Measurements from ENCODE around the gene MS4A3.

MS4A3 gene

GRCh38 chr11:60119710-60120109 is 63.2 kb downstream of the MS4A3 start:
- Histone ChIP-seq H3K9ac (ENCODE audit: low read depth, low read length, poor library complexity, severe bottlenecking) (no peak overlapping the region), H2AFZ (ENCODE audit: low read length) (no peak overlapping the region)

More at GRCh38 chr11:60119710-60120109, 63.2 kb downstream of the MS4A3 start:
- H3K79me2 ChIP-seq (ENCODE audit: insufficient read depth, low read length), result no peaks in the 10 kb centered on the region
- no peaks in the 10 kb centered on the region for H3K27me3 ChIP-seq (ENCODE audit: insufficient read depth, low read length, poor library complexity, severe bottlenecking)
- no peak overlapping the region for H3K4me2 ChIP-seq (ENCODE audit: low read depth, low read length, poor library complexity, severe bottlenecking)
- no peaks in the 10 kb centered on the region for H3K4me1 ChIP-seq (ENCODE audit: insufficient read depth, low read length, poor library complexity, severe bottlenecking)
- H3K9me3 ChIP-seq (ENCODE audit: insufficient read depth, low read depth, low read length), result no peaks in the 10 kb centered on the region
- no peaks in the 10 kb centered on the region for H3F3A ChIP-seq (ENCODE audit: low read depth)
- no peak for TF ChIP-seq CTCF (conservative IDR thresholded peaks at IDR 0.05; ENCODE audit: low read length)
- TF ChIP-seq EZH2phosphoT487 (IDR thresholded peaks at IDR 0.05; ENCODE audit: borderline replicate concordance), result no peak
- no peaks in the 10 kb centered on the region for H3K36me3 ChIP-seq (ENCODE audit: insufficient read depth, low read length)
- no peaks in the 10 kb centered on the region for H3K9me2 ChIP-seq (replicated peaks; ENCODE audit: low read depth, low read length)
- no peak overlapping the region for H3K4me3 ChIP-seq (ENCODE audit: low read length, poor library complexity, severe bottlenecking)
- no peaks in the 10 kb centered on the region for H4K20me1 ChIP-seq (ENCODE audit: insufficient read depth, low read length, poor library complexity, severe bottlenecking)
